Astrocyte (in vitro differentiated cells and primary cell): ENCODE results near the gene KCNB1. TPM values are rescaled to one million over a fixed set of nuclear protein-coding genes. Genes with fewer than 3 reads are reported as not detected.
A peak's percentile ranks its signal among the peaks of the same experiment; 100 is the strongest.

ENCODE experiments used
- DNase-seq: peaks from one replicate; pipeline ENCODE4 v3.0.0-alpha.2; 2010; ENCODE audit warnings: low read depth
- FAIRE-seq: peaks from 2 replicates; lab custom pipeline; 2011; peaks lifted over from hg19 to GRCh38; lab: Jason Lieb, UNC
- H2AFZ ChIP-seq: 2 replicates; pipeline ENCODE4 v1.6.0; 2012; ENCODE audit warnings: low read depth, low read length, inconsistent platforms
- H3K27ac ChIP-seq: 2 replicates; pipeline ENCODE4 v1.5.1; 2011; ENCODE audit warnings: low read depth, low read length, inconsistent platforms
- H3K27me3 ChIP-seq: 2 replicates; pipeline ENCODE4 v1.6.0; 2011; ENCODE audit warnings: low read length, inconsistent platforms; ENCODE audit not compliant: insufficient read depth
- H3K36me3 ChIP-seq: 2 replicates; pipeline ENCODE4 v1.5.1; 2011; ENCODE audit warnings: low read length, inconsistent platforms; ENCODE audit not compliant: insufficient read depth
- H3K4me1 ChIP-seq: 2 replicates; pipeline ENCODE4 v1.5.1; 2011; ENCODE audit warnings: low read length, inconsistent platforms; ENCODE audit not compliant: insufficient read depth
- H3K4me2 ChIP-seq: 2 replicates; pipeline ENCODE4 v1.6.0; 2012; ENCODE audit warnings: low read length, inconsistent platforms
- H3K4me3 ChIP-seq: 2 replicates; pipeline ENCODE4 v1.5.1; 2011; ENCODE audit warnings: low read depth, mild to moderate bottlenecking, low read length, inconsistent platforms; ENCODE audit not compliant: insufficient read depth
- H3K79me2 ChIP-seq: 2 replicates; pipeline ENCODE4 v1.6.0; 2012; ENCODE audit warnings: mild to moderate bottlenecking, low read length, inconsistent platforms; ENCODE audit not compliant: insufficient read depth
- H3K9ac ChIP-seq: 2 replicates; pipeline ENCODE4 v1.6.0; 2012; ENCODE audit warnings: mild to moderate bottlenecking, low read length, inconsistent platforms
- H3K9me3 ChIP-seq: 2 replicates; pipeline ENCODE4 v1.5.1; 2012; ENCODE audit warnings: low read depth, mild to moderate bottlenecking, low read length, inconsistent platforms; ENCODE audit not compliant: insufficient read depth
- H4K20me1 ChIP-seq: 2 replicates; pipeline ENCODE4 v1.6.0; 2012; ENCODE audit warnings: low read length, inconsistent platforms; ENCODE audit not compliant: insufficient read depth
- H3K27ac Mint-ChIP-seq: one replicate; pipeline ENCODE4 v1.8.0; 2021; ENCODE audit warnings: mild to moderate bottlenecking, mixed read lengths; ENCODE audit not compliant: unreplicated experiment
- H3K27me3 Mint-ChIP-seq: one replicate; pipeline ENCODE4 v1.8.0; 2021; ENCODE audit warnings: low read depth, mixed read lengths; ENCODE audit not compliant: unreplicated experiment
- H3K36me3 Mint-ChIP-seq: one replicate; pipeline ENCODE4 v1.8.0; 2021; ENCODE audit warnings: low read depth, mixed read lengths; ENCODE audit not compliant: unreplicated experiment
- H3K4me1 Mint-ChIP-seq: one replicate; pipeline ENCODE4 v1.8.0; 2021; ENCODE audit warnings: low read depth, mixed read lengths; ENCODE audit not compliant: unreplicated experiment
- H3K4me3 Mint-ChIP-seq: one replicate; pipeline ENCODE4 v1.8.0; 2021; ENCODE audit warnings: mild to moderate bottlenecking, moderate library complexity, mixed read lengths; ENCODE audit not compliant: unreplicated experiment
- H3K9me3 Mint-ChIP-seq: one replicate; pipeline ENCODE4 v1.8.0; 2021; ENCODE audit warnings: mild to moderate bottlenecking, mixed read lengths; ENCODE audit not compliant: unreplicated experiment
- CTCF ChIP-seq: IDR thresholded peaks from 2 replicates; pipeline ENCODE4 v1.5.1; 2011; ENCODE audit warnings: low read depth, mild to moderate bottlenecking, inconsistent platforms, low read length, moderate library complexity; ENCODE audit not compliant: insufficient read depth
- EZH2 ChIP-seq: IDR thresholded peaks from 2 replicates; pipeline ENCODE4 v1.6.1; 2012; ENCODE audit warnings: mild to moderate bottlenecking, low read length, inconsistent platforms; ENCODE audit not compliant: insufficient read depth
- total RNA-seq: library from RNA; stranded (reverse); gene quantifications from 2 replicates; pipeline ENCODE4 v1.2.1, GENCODE V29; 2021

Gene KCNB1
- total RNA-seq, 1 donor from 2014 or later: 0.48 TPM

- H3K4me3 Mint-ChIP-seq: no peak overlapping the region
- Histone ChIP-seq H3K9me3 (no peaks in the 10 kb centered on the region), H3K4me2 (no peak overlapping the region), H3K79me2 (no peaks in the 10 kb centered on the region), H3K4me1 (peaks cover 3% of the 10 kb centered on the region), H3K27me3 (peaks cover 34% of the 10 kb centered on the region), H3K4me3 (no peak overlapping the region), H4K20me1 (no peaks in the 10 kb centered on the region), H3K36me3 (no peaks in the 10 kb centered on the region), H2AFZ (no peak overlapping the region), H3K27ac (no peak overlapping the region), H3K9ac (no peak overlapping the region)
- H3K36me3 Mint-ChIP-seq: peaks cover 1% of the 10 kb centered on the region
- peaks cover 8% of the 10 kb centered on the region for H3K4me1 Mint-ChIP-seq
- H3K9me3 Mint-ChIP-seq: peaks cover 4% of the 10 kb centered on the region
- FAIRE-seq: no peak
- H3K27ac Mint-ChIP-seq: no peak overlapping the region
- TF ChIP-seq EZH2 (no peak), CTCF (no peak)
- peaks cover 37% of the 10 kb centered on the region for H3K27me3 Mint-ChIP-seq
- DNase-seq: no peak
Observed at GRCh38 chr20:49389854-49390253, 92.6 kb downstream of the KCNB1 start.

- H3K4me1 Mint-ChIP-seq: peaks cover 8% of the 10 kb centered on the region
- H3K27me3 ChIP-seq: peaks cover 26% of the 10 kb centered on the region
- peaks cover 4% of the 10 kb centered on the region for H3K9me3 Mint-ChIP-seq
- peaks cover 3% of the 10 kb centered on the region for H3K36me3 Mint-ChIP-seq
- H4K20me1 ChIP-seq: no peaks in the 10 kb centered on the region
- no peak for FAIRE-seq
- no peaks in the 10 kb centered on the region for H3K79me2 ChIP-seq
- peak overlapping the region; percentile 21 for H3K27ac Mint-ChIP-seq
- peaks cover 39% of the 10 kb centered on the region for H3K27me3 Mint-ChIP-seq
- H3K9ac ChIP-seq: no peak overlapping the region
- H3K4me3 ChIP-seq: no peak overlapping the region
- H3K9me3 ChIP-seq: no peaks in the 10 kb centered on the region
- no peak overlapping the region for H3K4me2 ChIP-seq
- no peaks in the 10 kb centered on the region for H3K36me3 ChIP-seq
- no peak overlapping the region for H2AFZ ChIP-seq
- no peak overlapping the region for H3K27ac ChIP-seq
- H3K4me3 Mint-ChIP-seq: no peak overlapping the region
- no peak for DNase-seq
- no peak for TF ChIP-seq EZH2
- no peak for TF ChIP-seq CTCF
- H3K4me1 ChIP-seq: peaks cover 3% of the 10 kb centered on the region
Observed at GRCh38 chr20:49388744-49389143, 93.7 kb downstream of the KCNB1 start.

GRCh38 chr20:49387581-49387939 is 94.9 kb downstream of the KCNB1 start:
- Histone ChIP-seq H2AFZ (no peak overlapping the region), H3K4me3 (no peak overlapping the region), H3K9me3 (no peaks in the 10 kb centered on the region), H3K27me3 (peaks cover 20% of the 10 kb centered on the region), H3K36me3 (no peaks in the 10 kb centered on the region), H3K4me1 (peaks cover 3% of the 10 kb centered on the region), H3K79me2 (no peaks in the 10 kb centered on the region), H4K20me1 (no peaks in the 10 kb centered on the region), H3K4me2 (no peak overlapping the region), H3K9ac (no peak overlapping the region), H3K27ac (no peak overlapping the region)
- H3K9me3 Mint-ChIP-seq: peaks cover 4% of the 10 kb centered on the region
- FAIRE-seq: no peak
- no peak overlapping the region for H3K27ac Mint-ChIP-seq
- peaks cover 8% of the 10 kb centered on the region for H3K4me1 Mint-ChIP-seq
- H3K36me3 Mint-ChIP-seq: peaks cover 4% of the 10 kb centered on the region
- H3K4me3 Mint-ChIP-seq: no peak overlapping the region
- TF ChIP-seq EZH2 (no peak), CTCF (no peak)
- no peak for DNase-seq
- peaks cover 40% of the 10 kb centered on the region for H3K27me3 Mint-ChIP-seq
